T-cell (primary cell): ENCODE results near the gene NABP1. TPM values are rescaled to one million over a fixed set of nuclear protein-coding genes. Genes with fewer than 3 reads are reported as not detected.

ENCODE experiments used
- ATAC-seq, 4 experiments: fragments of 200-7000 bp in 3 of 4; fragments of 150-1000 bp in 1 of 4; cut with Tn5 transposase; replicated peaks in 1 of 4; 1 replicate in 3 of 4; 2 replicates in 1 of 4; pipeline ENCODE4 v1.10.0; 2021; ENCODE audit warnings: moderate library complexity in 3 of 4, mild to moderate bottlenecking in 2 of 4, moderate number of reproducible peaks in 1 of 4
- CTCF ChIA-PET, 2 donors: fragments of 300-600 bp; sonication (Branson Sonifier 250); formaldehyde crosslinking; loops; one replicate each; lab custom pipeline; 2022; ENCODE audit warnings: antibody characterized with exemption in 2 of 2; lab: Charles Lee
- POLR2A ChIA-PET, 2 donors: fragments of 300-600 bp; sonication (Branson Sonifier 250); formaldehyde crosslinking; loops; one replicate each; lab custom pipeline; 2022; ENCODE audit warnings: antibody characterized with exemption in 2 of 2; lab: Charles Lee
- DNase-seq, 35 experiments: peaks; one replicate each; pipeline versions ENCODE4 v3.0.0 to v3.0.0-alpha.2; 2013 to 2023
- H3K27ac ChIP-seq: one replicate; pipeline ENCODE4 v1.5.1; 2013; ENCODE audit warnings: low read length
- H3K27me3 ChIP-seq, 2 experiments: replicated peaks in 1 of 2; 1 replicate in 1 of 2; 2 replicates in 1 of 2; pipeline versions ENCODE4 v1.6.1 to v1.7.0; 2013; ENCODE audit warnings: low read length in 1 of 2, mixed read lengths in 1 of 2; ENCODE audit not compliant: control insufficient read depth in 2 of 2, insufficient read depth in 2 of 2; ENCODE audit errors: extremely low read depth in 1 of 2
- H3K36me3 ChIP-seq, 2 donors: 1 replicate in 1 of 2; 2 replicates in 1 of 2; pipeline versions ENCODE4 v1.6.1 to v1.7.0; 2013; ENCODE audit warnings: low read length in 1 of 2; ENCODE audit not compliant: control insufficient read depth in 2 of 2, insufficient read depth in 1 of 2; ENCODE audit errors: extremely low read depth in 1 of 2
- H3K4me1 ChIP-seq, 2 experiments: 1 replicate in 1 of 2; 2 replicates in 1 of 2; pipeline versions ENCODE4 v1.6.1 to v1.7.0; 2013; ENCODE audit warnings: low read length in 2 of 2, mixed read lengths in 1 of 2; ENCODE audit not compliant: insufficient read depth in 2 of 2, control insufficient read depth in 1 of 2; ENCODE audit errors: extremely low read depth in 1 of 2
- H3K4me3 ChIP-seq, 2 donors: 1 replicate in 1 of 2; 2 replicates in 1 of 2; pipeline versions ENCODE4 v1.5.1 to v1.7.0; 2013; ENCODE audit warnings: mild to moderate bottlenecking in 2 of 2, low read length in 1 of 2, moderate library complexity in 1 of 2; ENCODE audit not compliant: control insufficient read depth in 1 of 2; ENCODE audit errors: extremely low read depth in 1 of 2
- H3K9me3 ChIP-seq: 2 replicates; pipeline ENCODE4 v1.7.0; 2013
- H3K27ac Mint-ChIP-seq, 2 donors: one replicate each; pipeline ENCODE4 v1.8.0; 2020 to 2021; ENCODE audit warnings: mild to moderate bottlenecking in 2 of 2, mixed read lengths in 2 of 2
- H3K27me3 Mint-ChIP-seq, 2 donors: one replicate each; pipeline ENCODE4 v1.8.0; 2021 to 2022; ENCODE audit warnings: mixed read lengths in 2 of 2
- H3K36me3 Mint-ChIP-seq: one replicate; pipeline ENCODE4 v1.8.0; 2021; ENCODE audit warnings: mixed read lengths
- H3K4me1 Mint-ChIP-seq, 3 donors: one replicate each; pipeline ENCODE4 v1.8.0; 2020 to 2022; ENCODE audit warnings: mixed read lengths in 3 of 3, mild to moderate bottlenecking in 1 of 3
- H3K4me3 Mint-ChIP-seq, 3 donors: one replicate each; pipeline ENCODE4 v1.8.0; 2020 to 2022; ENCODE audit warnings: mild to moderate bottlenecking in 3 of 3, mixed read lengths in 3 of 3, moderate library complexity in 3 of 3
- H3K9me3 Mint-ChIP-seq, 3 donors: one replicate each; pipeline ENCODE4 v1.8.0; 2020 to 2022; ENCODE audit warnings: mixed read lengths in 3 of 3
- WGBS: methylation state at CpG from one replicate; pipeline ENCODE4 v1.1.5; 2013; ENCODE audit warnings: missing lambda C conversion rate; ENCODE audit not compliant: insufficient coverage; 5-methylcytosine and 5-hydroxymethylcytosine counted together
- total RNA-seq, 35 experiments: library from RNA in 6 of 35; stranded (reverse) in 6 of 35; fragments of 120-200 nt in 1 of 35; gene quantifications; one replicate each; pipeline versions ENCODE4 v1.2.1 to v1.2.4 and lab custom pipeline; 2013 to 2026

NABP1 gene
- total RNA-seq, 5 donors from 2014 or later (not counting 1 experiment from before 2014, with no cell fraction given) = 39.0 to 67.6 (median 51.3) TPM

DNA sequence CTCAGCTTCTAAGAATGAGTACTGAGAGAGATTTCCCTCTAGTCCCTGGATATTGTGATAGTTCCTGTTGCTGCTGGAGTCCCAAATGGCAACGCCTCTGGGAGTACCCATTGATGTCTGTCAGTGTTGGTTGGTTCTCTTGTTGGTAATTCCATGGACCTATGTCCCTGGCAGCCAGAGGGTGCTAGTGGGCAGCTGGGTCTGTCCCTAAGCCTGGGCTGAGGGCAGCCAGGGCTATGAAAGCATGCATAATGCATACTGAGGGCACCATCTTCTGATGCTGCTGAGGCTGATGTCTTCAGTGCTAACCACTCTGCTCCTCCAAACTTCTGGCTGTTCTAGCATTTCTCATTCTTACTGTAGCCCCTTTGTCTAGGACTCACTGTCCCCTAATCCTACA is 35.9 kb downstream of the NABP1 start:
- no peaks in the 10 kb centered on the region for H3K9me3 Mint-ChIP-seq
- H3K9me3 ChIP-seq = no peaks in the 10 kb centered on the region
- H3K4me1 ChIP-seq = no peaks in the 10 kb centered on the region
- ChIA-PET CTCF (no interaction called here), POLR2A (no interaction called here)
- no peak for ATAC-seq
- H3K4me3 Mint-ChIP-seq = no peak overlapping the region
- H3K27ac ChIP-seq = no peak overlapping the region
- no peaks in the 10 kb centered on the region for H3K27me3 ChIP-seq
- H3K36me3 ChIP-seq = peaks cover 0 to 2% of the 10 kb centered on the region in 2 donors
- no peak for DNase-seq
- WGBS = 43% methylated on average over 1 of the region's 1 CpG
- no peak overlapping the region for H3K4me3 ChIP-seq
- H3K27ac Mint-ChIP-seq = no peak overlapping the region
- H3K27me3 Mint-ChIP-seq = no peaks in the 10 kb centered on the region
- H3K4me1 Mint-ChIP-seq = no peaks in the 10 kb centered on the region
- peaks cover 26% of the 10 kb centered on the region for H3K36me3 Mint-ChIP-seq

DNA sequence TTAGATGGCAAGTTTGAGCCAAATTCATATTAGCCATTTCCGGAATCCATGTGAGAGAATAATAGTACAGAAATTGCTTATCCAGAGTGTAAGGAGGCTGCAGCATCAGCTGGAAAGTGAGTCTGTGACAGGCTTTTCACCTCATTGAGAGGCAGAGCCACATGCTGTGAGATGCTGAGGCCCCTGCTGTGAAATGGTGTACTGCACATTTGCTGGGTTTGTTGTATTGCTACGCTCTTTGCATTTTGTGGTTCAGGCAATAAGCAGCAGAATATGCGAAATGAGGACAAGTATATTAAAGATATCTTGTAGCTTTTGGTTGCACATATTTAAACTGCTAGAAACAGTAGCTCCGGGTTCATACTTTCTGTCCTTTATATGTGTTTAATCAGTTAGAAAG is 37.0 kb downstream of the NABP1 start:
- H3K27ac Mint-ChIP-seq = no peak overlapping the region
- ChIA-PET POLR2A (no interaction called here), CTCF (interaction anchor here (0.6 to 0.9 kb wide), 2 partner anchors 9 to 149 kb away, joined by 3 to 8 read pairs; no protein-coding TSS in a partner anchor)
- no peak overlapping the region for H3K4me3 Mint-ChIP-seq
- no peak for DNase-seq
- ATAC-seq = no peak
- no peaks in the 10 kb centered on the region for H3K4me1 Mint-ChIP-seq
- Histone ChIP-seq H3K4me1 (no peaks in the 10 kb centered on the region), H3K27ac (no peak overlapping the region), H3K27me3 (no peaks in the 10 kb centered on the region), H3K36me3 (no peaks in the 10 kb centered on the region), H3K9me3 (no peaks in the 10 kb centered on the region), H3K4me3 (no peak overlapping the region)
- H3K36me3 Mint-ChIP-seq = peaks cover 18% of the 10 kb centered on the region
- H3K9me3 Mint-ChIP-seq = no peaks in the 10 kb centered on the region
- H3K27me3 Mint-ChIP-seq = no peaks in the 10 kb centered on the region
- no CpG with 5 or more reads among the region's 4 CpGs for WGBS

- H3K4me3 ChIP-seq = no peak overlapping the region
- no peaks in the 10 kb centered on the region for H3K36me3 ChIP-seq
- no peak overlapping the region for H3K27ac ChIP-seq
- H3K9me3 ChIP-seq = no peaks in the 10 kb centered on the region
- Mint-ChIP-seq H3K4me3 (no peak overlapping the region), H3K9me3 (no peaks in the 10 kb centered on the region), H3K36me3 (peaks cover 12% of the 10 kb centered on the region), H3K27me3 (no peaks in the 10 kb centered on the region), H3K4me1 (no peaks in the 10 kb centered on the region), H3K27ac (no peak overlapping the region)
- no CpG with 5 or more reads among the region's 2 CpGs for WGBS
- DNase-seq (no peak), ATAC-seq (no peak)
- no peaks in the 10 kb centered on the region for H3K27me3 ChIP-seq
- ChIA-PET CTCF (interaction anchor here (0.6 to 0.9 kb wide), 2 partner anchors 8 to 150 kb away, joined by 3 to 8 read pairs; no protein-coding TSS in a partner anchor), POLR2A (no interaction called here)
- no peaks in the 10 kb centered on the region for H3K4me1 ChIP-seq
Observed at GRCh38 chr2:191715471-191715870, 37.5 kb downstream of the NABP1 start.

DNA sequence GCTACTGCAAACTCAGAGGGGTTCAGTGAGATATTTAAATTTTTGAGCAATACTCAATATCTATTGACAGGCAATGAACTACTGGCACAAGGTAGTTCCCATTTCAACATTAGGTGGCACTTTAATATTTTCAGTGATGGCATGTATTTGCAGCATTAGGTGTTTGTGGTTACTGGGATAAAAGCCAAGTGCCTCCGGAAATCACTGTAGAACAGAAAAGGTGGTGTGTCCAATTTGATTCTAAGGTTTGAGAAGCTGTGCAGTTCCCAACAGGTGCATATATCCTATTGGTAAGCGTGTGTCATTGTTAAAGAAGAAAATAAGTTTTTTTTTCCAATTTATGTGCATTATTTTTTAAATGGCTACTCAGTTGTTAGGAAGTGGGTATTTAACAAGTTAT is 41.3 kb downstream of the NABP1 start:
- Mint-ChIP-seq H3K36me3 (peaks cover 12% of the 10 kb centered on the region), H3K27me3 (peaks cover 0 to 3% of the 10 kb centered on the region in 2 donors), H3K9me3 (no peaks in the 10 kb centered on the region), H3K4me1 (no peaks in the 10 kb centered on the region), H3K27ac (no peak overlapping the region), H3K4me3 (no peak overlapping the region)
- CTCF ChIA-PET = no interaction called here
- no peak overlapping the region for H3K4me3 ChIP-seq
- ATAC-seq (no peak), DNase-seq (no peak)
- no peak overlapping the region for H3K27ac ChIP-seq
- POLR2A ChIA-PET = no interaction called here
- no peaks in the 10 kb centered on the region for H3K9me3 ChIP-seq
- no peaks in the 10 kb centered on the region for H3K4me1 ChIP-seq
- H3K36me3 ChIP-seq = no peaks in the 10 kb centered on the region
- 60% methylated on average over 1 of the region's 2 CpGs for WGBS
- H3K27me3 ChIP-seq = no peaks in the 10 kb centered on the region

GRCh38 chr2:191719938-191720337 is 42.0 kb downstream of the NABP1 start:
- no peak overlapping the region for H3K27ac Mint-ChIP-seq
- Histone ChIP-seq H3K9me3 (no peaks in the 10 kb centered on the region), H3K4me3 (no peak overlapping the region), H3K27me3 (no peaks in the 10 kb centered on the region), H3K27ac (no peak overlapping the region), H3K4me1 (no peaks in the 10 kb centered on the region), H3K36me3 (no peaks in the 10 kb centered on the region)
- POLR2A ChIA-PET = no interaction called here
- H3K4me3 Mint-ChIP-seq = no peak overlapping the region
- H3K4me1 Mint-ChIP-seq = no peaks in the 10 kb centered on the region
- H3K9me3 Mint-ChIP-seq = no peaks in the 10 kb centered on the region
- ATAC-seq = no peak
- CTCF ChIA-PET = no interaction called here
- peaks cover 12% of the 10 kb centered on the region for H3K36me3 Mint-ChIP-seq
- no peak for DNase-seq
- peaks cover 0 to 3% of the 10 kb centered on the region in 2 donors for H3K27me3 Mint-ChIP-seq
- WGBS = 89% methylated on average over 6 of the region's 13 CpGs

GRCh38 chr2:191721331-191721730 is 43.4 kb downstream of the NABP1 start:
- Mint-ChIP-seq H3K27ac (no peak overlapping the region), H3K4me1 (no peaks in the 10 kb centered on the region), H3K36me3 (peaks cover 5% of the 10 kb centered on the region), H3K9me3 (no peaks in the 10 kb centered on the region), H3K27me3 (peaks cover 0 to 3% of the 10 kb centered on the region in 2 donors), H3K4me3 (no peak overlapping the region)
- Histone ChIP-seq H3K36me3 (no peaks in the 10 kb centered on the region), H3K9me3 (no peaks in the 10 kb centered on the region), H3K4me3 (no peak overlapping the region), H3K4me1 (no peaks in the 10 kb centered on the region), H3K27ac (no peak overlapping the region), H3K27me3 (no peaks in the 10 kb centered on the region)
- ATAC-seq (no peak), DNase-seq (no peak)
- ChIA-PET POLR2A (interaction anchor here in 1 of 2 donors (0.6 kb wide), 1 partner anchor 44 kb away, joined by 4 read pairs; no protein-coding TSS in a partner anchor), CTCF (no interaction called here)
- 100% methylated on average over 1 of the region's 2 CpGs for WGBS

- ATAC-seq (no peak), DNase-seq (no peak)
- Histone ChIP-seq H3K9me3 (no peaks in the 10 kb centered on the region), H3K27me3 (no peaks in the 10 kb centered on the region), H3K4me1 (no peaks in the 10 kb centered on the region), H3K4me3 (no peak overlapping the region), H3K27ac (no peak overlapping the region), H3K36me3 (no peaks in the 10 kb centered on the region)
- Mint-ChIP-seq H3K36me3 (no peaks in the 10 kb centered on the region), H3K27ac (no peak overlapping the region), H3K27me3 (peaks cover 0 to 3% of the 10 kb centered on the region in 2 donors), H3K4me3 (no peak overlapping the region), H3K9me3 (no peaks in the 10 kb centered on the region), H3K4me1 (no peaks in the 10 kb centered on the region)
- POLR2A ChIA-PET = no interaction called here
- CTCF ChIA-PET = interaction anchor here in 1 of 2 donors (0.7 kb wide), 1 partner anchor 9 kb away, joined by 3 read pairs; no protein-coding TSS in a partner anchor
- no CpG with 5 or more reads among the region's 1 CpG for WGBS
Observed at GRCh38 chr2:191724015-191724414, 46.1 kb downstream of the NABP1 start.
